Ovary (tissue), 9 donors: ENCODE measurements around the gene HINT2. TPM values are rescaled to one million over a fixed set of nuclear protein-coding genes. Genes with fewer than 3 reads are reported as not detected.

ENCODE experiments used
- DNase-seq, 5 donors: peaks; one replicate each; pipeline ENCODE4 v3.0.0-alpha.2; 2019 to 2020
- H3K27ac ChIP-seq, 2 donors: fragments of 200-600 bp; one replicate each; pipeline versions ENCODE4 v1.5.1 to v1.8.0; 2019 to 2022
- H3K27me3 ChIP-seq: fragments of 200-600 bp; one replicate; pipeline ENCODE4 v1.8.0; 2022
- H3K36me3 ChIP-seq: fragments of 200-600 bp; sonication (generic); one replicate; pipeline ENCODE4 v1.5.1; 2019
- H3K4me1 ChIP-seq: one replicate; pipeline ENCODE4 v1.8.1; 2013; ENCODE audit warnings: mild to moderate bottlenecking, moderate library complexity; ENCODE audit not compliant: insufficient read depth
- H3K4me3 ChIP-seq: fragments of 200-600 bp; sonication (generic); one replicate; pipeline ENCODE4 v1.5.1; 2017
- H3K9me3 ChIP-seq, 2 donors: fragments of 200-600 bp in 1 of 2; sonication (generic) in 1 of 2; one replicate each; pipeline versions ENCODE4 v1.5.1 to v1.8.1; 2013 to 2019; ENCODE audit warnings: mild to moderate bottlenecking in 1 of 2, moderate library complexity in 1 of 2
- CTCF ChIP-seq, 3 donors: fragments of 450-650 bp in 2 of 3; fragments of 200-600 bp in 1 of 3; IDR thresholded peaks; one replicate each; pipeline versions ENCODE4 v1.5.1 to v1.8.0; 2016 to 2022; ENCODE audit warnings: antibody characterized with exemption in 3 of 3, mild to moderate bottlenecking in 1 of 3
- EP300 ChIP-seq: sonication (generic); formaldehyde crosslinking; IDR thresholded peaks from one replicate; pipeline ENCODE4 v1.6.1; 2017; ENCODE audit warnings: antibody characterized with exemption
- POLR2A ChIP-seq: fragments of 450-650 bp; IDR thresholded peaks from one replicate; pipeline ENCODE4 v1.6.1; 2017; ENCODE audit warnings: antibody characterized with exemption, mild to moderate bottlenecking, moderate library complexity
- WGBS, 3 donors: extraction: QIAGEN DNeasy Blood & Tissue Kit in 1 of 3; methylation state at CpG; one replicate each; pipeline versions ENCODE4 v1.1.5 to v1.1.7; 2013 to 2017; 5-methylcytosine and 5-hydroxymethylcytosine counted together
- intact Hi-C, 4 donors: fragments of 100-400 bp; cut with DNase I; formaldehyde crosslinking; loops; one replicate each; pipeline versions ENCODE4 v1.11.0 to v1.15.1; 2022 to 2023
- polyA plus RNA-seq, 2 donors: library from polyadenylated mRNA; stranded (reverse); fragments of 200-250 nt in 1 of 2; fragments of 350-450 nt in 1 of 2; fragmentation: Illumina TruSeq in 1 of 2; extraction: RNeasy Lipid Tissue Mini Kit (QIAGEN cat#74804) in 1 of 2; gene quantifications; one replicate each; pipeline ENCODE4 v1.2.3, GENCODE V29; 2013 to 2014
- total RNA-seq, 7 donors: library from RNA; depleted of rRNA in 2 of 7; stranded (reverse); fragments of >200 nt in 2 of 7; fragmentation: NEBNext Ultra II Directional in 3 of 7; extraction: Animal tissue kit (Norgen Biotek cat#: 25700) in 3 of 7; gene quantifications; one replicate each; pipeline versions ENCODE4 v1.1.0 to v1.2.4, GENCODE V29; 2016 to 2023
- donor health status: DM: no; HTN: no; CAD: no; lungs with moderate emphysema.
- donor health status: DM: no; HTN: no; CAD: no.
- donor health status: Bipolar disorder and iron deficiency.
- donor health status: DM: yes; HTN: yes; CAD: no.
- donor health status: DM: no; HTN: no; CAD: no.
- donor health status: DM: yes; HTN: yes; CAD: no.

HINT2 gene
- total and polyA plus RNA-seq, 9 donors, result 14.9 to 38.0 (median 26.1) TPM

- H3K4me3 ChIP-seq, result no peak overlapping the region
- intact Hi-C loops, result loop anchor here in 1 of 4 donors (5.0 kb wide), 1 partner anchor 76 kb away; no protein-coding TSS in a partner anchor
- TF ChIP-seq EP300 (no peak), POLR2A (no peak), CTCF (IDR thresholded peaks at IDR 0.05) (no peak)
- 73 to 79% (median 76%) methylated on average over 10 of the region's 10 CpGs for WGBS, 3 donors
- DNase-seq, result no peak
- no peaks in the 10 kb centered on the region for H3K9me3 ChIP-seq
- H3K4me1 ChIP-seq, result peaks cover 2% of the 10 kb centered on the region
- no peaks in the 10 kb centered on the region for H3K27me3 ChIP-seq
- no peaks in the 10 kb centered on the region for H3K36me3 ChIP-seq
- H3K27ac ChIP-seq, result peak overlapping the region in 1 of 2 donors; percentile 96
Observed at GRCh38 chr9:35813434-35814105, 1.3 kb downstream of the HINT2 start.

- H3K27ac ChIP-seq, result peak within 1 kb of the TSS; percentile 17 to 63
- no peaks in the 10 kb centered on the region for H3K27me3 ChIP-seq
- no peaks in the 10 kb centered on the region for H3K36me3 ChIP-seq
- TF ChIP-seq EP300 (no peak), POLR2A (peak; percentile 14)
- peaks cover 2% of the 10 kb centered on the region for H3K4me1 ChIP-seq
- intact Hi-C loops, result loop anchor here in 1 of 4 donors (5.0 kb wide), 1 partner anchor 75 kb away; no protein-coding TSS in a partner anchor
- peak within 1 kb of the TSS; percentile 55 for H3K4me3 ChIP-seq
- peak; percentile 90 to 94 (median 92) for DNase-seq
- no peaks in the 10 kb centered on the region for H3K9me3 ChIP-seq
- 0 to 1% (median 0%) methylated on average over 26 to 28 of the region's 28 CpGs for WGBS, 3 donors
Observed at GRCh38 chr9:35812025-35812602, 2.7 kb downstream of the HINT2 start, which contains the start of gene SPAG8. SPAG8 (minus strand) TSS chr9:35812262; CDS start chr9:35812147, 115 bp downstream.

- Histone ChIP-seq H3K27me3 (no peaks in the 10 kb centered on the region), H3K36me3 (no peaks in the 10 kb centered on the region), H3K4me3 (peak overlapping the region; percentile 55), H3K27ac (peak overlapping the region in 1 of 2 donors; percentile 63), H3K4me1 (peaks cover 2% of the 10 kb centered on the region), H3K9me3 (no peaks in the 10 kb centered on the region)
- peak in 3 of 5 donors; percentile 40 to 56 (median 54) for DNase-seq
- TF ChIP-seq POLR2A (no peak), CTCF (IDR thresholded peaks at IDR 0.05) (no peak), EP300 (no peak)
- 5 to 6% (median 5%) methylated on average over 12 of the region's 12 CpGs for WGBS, 3 donors
- intact Hi-C loops, result loop anchor here in 1 of 4 donors (5.0 kb wide), 1 partner anchor 74 kb away; no protein-coding TSS in a partner anchor
Observed at GRCh38 chr9:35811381-35812024, 3.3 kb downstream of the HINT2 start.

- peaks cover 2% of the 10 kb centered on the region for H3K4me1 ChIP-seq
- no peak overlapping the region for H3K4me3 ChIP-seq
- WGBS, 3 donors, result 85 to 92% (median 88%) methylated on average over 5 to 7 of the region's 7 CpGs
- TF ChIP-seq CTCF (IDR thresholded peaks at IDR 0.05) (no peak), POLR2A (no peak)
- no peaks in the 10 kb centered on the region for H3K36me3 ChIP-seq
- intact Hi-C loops, result loop anchor here in 1 of 4 donors (5.0 kb wide), 1 partner anchor 73 kb away; no protein-coding TSS in a partner anchor
- no peak overlapping the region for H3K27ac ChIP-seq
- no peaks in the 10 kb centered on the region for H3K9me3 ChIP-seq
- no peaks in the 10 kb centered on the region for H3K27me3 ChIP-seq
- no peak for DNase-seq
Observed at GRCh38 chr9:35810122-35810521, 4.7 kb downstream of the HINT2 start.
